Choroid plexus epithelial cell (primary cell): ENCODE data around the gene TRIM72.

Source experiments
- DNase-seq: peaks from one replicate; pipeline ENCODE4 v3.0.0-alpha.2; 2010; ENCODE audit warnings: low read depth
- H3K4me3 ChIP-seq: 2 replicates; pipeline ENCODE4 v1.5.1; 2011; ENCODE audit warnings: low read depth, mild to moderate bottlenecking, control low read depth, low read length, moderate library complexity
- TF ChIP-seq, protein P1 (sequence below): conservative IDR thresholded peaks from 2 replicates; pipeline ENCODE4 v1.5.1; 2011; ENCODE audit warnings: low read depth, mild to moderate bottlenecking, control low read depth, inconsistent platforms, low read length, moderate library complexity

TRIM72 gene

DNA sequence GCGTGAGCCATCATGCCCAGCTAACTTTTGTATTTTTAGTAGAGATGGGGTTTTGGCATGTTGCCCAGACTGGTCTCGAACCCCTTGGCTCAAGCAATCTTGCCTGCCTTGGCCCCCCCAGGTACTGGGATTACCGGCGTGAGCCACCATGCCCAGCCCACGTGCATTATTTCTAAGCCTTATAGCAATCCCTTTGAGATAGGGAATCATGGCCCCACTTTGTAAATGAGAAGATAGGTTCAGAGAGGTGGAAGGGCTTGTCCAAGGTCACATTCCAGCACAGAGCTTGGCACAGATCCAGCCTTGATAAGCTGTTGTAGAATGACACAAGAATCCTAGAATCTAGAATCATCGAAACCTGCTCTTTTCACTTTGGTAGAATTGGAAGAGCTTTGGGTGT, 7.1 kb upstream of the TRIM72 start:
- no peak for DNase-seq
- no peak overlapping the region for H3K4me3 ChIP-seq
- TF ChIP-seq, protein P1, sequence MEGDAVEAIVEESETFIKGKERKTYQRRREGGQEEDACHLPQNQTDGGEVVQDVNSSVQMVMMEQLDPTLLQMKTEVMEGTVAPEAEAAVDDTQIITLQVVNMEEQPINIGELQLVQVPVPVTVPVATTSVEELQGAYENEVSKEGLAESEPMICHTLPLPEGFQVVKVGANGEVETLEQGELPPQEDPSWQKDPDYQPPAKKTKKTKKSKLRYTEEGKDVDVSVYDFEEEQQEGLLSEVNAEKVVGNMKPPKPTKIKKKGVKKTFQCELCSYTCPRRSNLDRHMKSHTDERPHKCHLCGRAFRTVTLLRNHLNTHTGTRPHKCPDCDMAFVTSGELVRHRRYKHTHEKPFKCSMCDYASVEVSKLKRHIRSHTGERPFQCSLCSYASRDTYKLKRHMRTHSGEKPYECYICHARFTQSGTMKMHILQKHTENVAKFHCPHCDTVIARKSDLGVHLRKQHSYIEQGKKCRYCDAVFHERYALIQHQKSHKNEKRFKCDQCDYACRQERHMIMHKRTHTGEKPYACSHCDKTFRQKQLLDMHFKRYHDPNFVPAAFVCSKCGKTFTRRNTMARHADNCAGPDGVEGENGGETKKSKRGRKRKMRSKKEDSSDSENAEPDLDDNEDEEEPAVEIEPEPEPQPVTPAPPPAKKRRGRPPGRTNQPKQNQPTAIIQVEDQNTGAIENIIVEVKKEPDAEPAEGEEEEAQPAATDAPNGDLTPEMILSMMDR: no peak

- no peak overlapping the region for H3K4me3 ChIP-seq
- no peak for DNase-seq
- TF ChIP-seq, protein P1: no peak
These were observed 577 bp upstream of the TRIM72 start for GRCh38 chr16:31213342-31213741.

- DNase-seq: no peak
- TF ChIP-seq, protein P1: no peak
- peak overlapping the region; percentile 50 for H3K4me3 ChIP-seq
These were observed 878 bp downstream of the TRIM72 start for GRCh38 chr16:31214708-31215286.

DNA sequence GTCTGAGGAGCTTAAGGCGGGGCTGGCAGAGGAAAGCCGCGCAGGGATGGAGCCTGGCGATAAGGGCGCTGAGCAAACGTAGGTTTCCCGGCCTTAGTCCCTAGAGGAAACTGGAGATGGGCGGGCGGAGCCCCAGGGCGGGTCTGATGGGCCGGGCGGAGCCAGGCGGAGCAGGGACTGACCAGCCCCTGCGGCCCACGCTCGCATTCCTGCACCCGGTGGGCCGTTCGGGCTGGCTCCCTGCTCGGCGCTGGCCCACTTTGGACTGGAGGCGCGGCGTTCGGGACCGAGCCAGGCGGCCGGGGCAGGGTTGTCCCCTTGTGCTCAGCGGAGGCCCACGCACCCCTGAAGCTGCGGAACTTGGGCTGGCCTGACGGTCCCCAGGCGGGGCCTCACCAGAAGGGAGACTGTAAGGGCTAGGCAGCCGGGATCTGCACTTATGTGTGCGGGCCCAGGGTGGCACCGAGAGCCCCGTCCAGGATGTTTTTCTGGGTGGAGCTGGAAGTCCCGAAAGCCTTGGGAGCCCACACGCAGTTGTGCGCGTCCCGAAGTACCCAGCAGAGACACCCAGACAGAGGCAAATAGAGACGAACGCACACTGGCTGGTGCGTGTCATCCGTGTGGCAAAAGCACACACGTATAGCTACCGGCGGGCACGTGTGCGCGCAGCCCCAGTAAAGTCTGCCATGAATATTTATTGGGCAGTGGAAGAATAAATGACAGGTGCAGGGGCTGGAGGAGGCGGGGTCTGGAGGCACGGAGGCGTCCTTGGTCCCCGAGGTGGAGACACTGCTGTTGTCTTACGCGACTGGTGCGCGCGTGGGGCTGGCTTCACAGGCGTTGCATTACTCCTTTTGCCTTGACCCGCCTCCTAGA, 1.6 kb downstream of the TRIM72 start:
- TF ChIP-seq, protein P1: no peak
- H3K4me3 ChIP-seq: peak overlapping the region; percentile 50
- peak; percentile 67 for DNase-seq

GRCh38 chr16:31216422-31217135, 2.7 kb downstream of the TRIM72 start, which contains the start of gene PYDC1:
Gene PYDC1, minus strand, starts transcription at chr16:31217135. Its CDS starts 107 bp downstream, at chr16:31217028.
- H3K4me3 ChIP-seq: no peak within 1 kb of the TSS
- no peak for DNase-seq
- TF ChIP-seq, protein P1: no peak

DNA sequence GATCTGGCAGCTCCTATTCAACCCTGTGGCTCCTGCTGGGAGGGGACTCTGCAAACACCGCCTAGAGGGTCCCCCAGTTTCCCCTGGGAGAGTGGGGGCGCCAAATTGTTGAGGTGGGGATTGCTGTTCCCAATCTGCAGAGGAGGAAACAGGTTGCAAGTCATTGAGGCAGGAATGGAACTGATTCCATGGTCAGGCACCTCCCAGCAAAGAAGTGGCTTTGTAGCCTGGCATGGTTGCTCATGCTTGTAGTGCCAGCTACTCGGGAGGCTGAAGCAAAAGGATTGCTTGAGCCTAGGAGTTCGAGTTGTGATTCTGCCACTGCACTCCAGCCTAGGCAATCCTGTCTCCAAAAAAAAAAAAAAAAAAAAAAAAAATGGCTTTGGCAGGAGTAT, 3.2 kb downstream of the TRIM72 start:
- H3K4me3 ChIP-seq: no peak overlapping the region
- TF ChIP-seq, protein P1: no peak
- no peak for DNase-seq
